Smooth muscle cell of the umbilical artery (primary cell): ENCODE results near the gene MPV17L. TPM values are rescaled to one million over a fixed set of nuclear protein-coding genes. Genes with fewer than 3 reads are reported as not detected.

Experiments used
- total RNA-seq: library from RNA; depleted of rRNA; stranded (reverse); fragments of >200 nt; gene quantifications from 2 replicates; pipeline ENCODE4 v1.2.3, GENCODE V29; 2014

MPV17L gene
- total RNA-seq = 0.23 and 0.89 TPM in 2 replicates

GRCh38 chr16:15395631-15396508 is at the start of gene MPV17L:
MPV17L (plus strand) TSS chr16:15395754; CDS start chr16:15395898, 144 bp downstream.

GRCh38 chr16:15378194-15378593 is 17.4 kb upstream of the MPV17L start, which contains the start of gene NPIPA5:
NPIPA5 (minus strand) TSS chr16:15378294; CDS start chr16:15378294, 0 bp downstream.

GRCh38 chr16:15434425-15435215 is 39.1 kb downstream of the MPV17L start, which contains the start of gene BMERB1:
BMERB1 (plus strand) TSS chr16:15434588; CDS start chr16:15434654, 66 bp downstream.

Other genes with a start within 250 kb of the MPV17L start
- gene NPIPA5, start 17.5 kb upstream of the MPV17L start, total RNA-seq = 0.92 and 3.0 TPM in 2 replicates
- 19.1 and 23.5 TPM in 2 replicates for gene BMERB1, start 38.8 kb downstream of the MPV17L start, total RNA-seq
- 12.2 and 17.9 TPM in 2 replicates for gene MARF1, start 247.4 kb downstream of the MPV17L start, total RNA-seq